Stimulated activated CD8-positive, alpha-beta memory T cell treated with anti-CD3 and anti-CD28 coated beads, Interleukin-7, amount 100 ng/mL, for 1 hour (primary cell): ENCODE results near the gene WNK2.

Source experiments
- DNase-seq, 2 donors: peaks; one replicate each; pipeline ENCODE4 v3.0.0-alpha.2; 2020; ENCODE audit warnings: low read depth in 2 of 2

Gene WNK2

GRCh38 chr9:93294011-93294410 lies 110.1 kb downstream of the WNK2 start:
- DNase-seq = no peak

GRCh38 chr9:93295031-93295430 lies 111.1 kb downstream of the WNK2 start:
- no peak for DNase-seq

GRCh38 chr9:93295456-93296076 lies 111.6 kb downstream of the WNK2 start:
- no peak for DNase-seq

GRCh38 chr9:93296889-93297480 lies 113.0 kb downstream of the WNK2 start:
- DNase-seq = no peak

- no peak for DNase-seq
Observed at GRCh38 chr9:93297659-93298497, 113.9 kb downstream of the WNK2 start.

- DNase-seq = no peak
Observed at GRCh38 chr9:93298498-93299417, 114.8 kb downstream of the WNK2 start.

GRCh38 chr9:93299418-93300174 lies 115.7 kb downstream of the WNK2 start:
- DNase-seq = no peak

GRCh38 chr9:93300175-93300572 lies 116.2 kb downstream of the WNK2 start:
- no peak for DNase-seq

GRCh38 chr9:93300585-93301081 lies 116.7 kb downstream of the WNK2 start:
- no peak for DNase-seq

GRCh38 chr9:93301291-93301811 lies 117.4 kb downstream of the WNK2 start:
- no peak for DNase-seq

GRCh38 chr9:93301911-93302541 lies 118.1 kb downstream of the WNK2 start:
- DNase-seq = no peak

GRCh38 chr9:93302586-93303257 lies 118.8 kb downstream of the WNK2 start:
- DNase-seq = peak in 1 of 2 donors; percentile 24

- no peak for DNase-seq
Observed at GRCh38 chr9:93303258-93303771, 119.4 kb downstream of the WNK2 start.

GRCh38 chr9:93303806-93304573 lies 120.1 kb downstream of the WNK2 start:
- DNase-seq = no peak

- DNase-seq = no peak
Observed at GRCh38 chr9:93304574-93305496, 120.9 kb downstream of the WNK2 start.

- no peak for DNase-seq
Observed at GRCh38 chr9:93305497-93306020, 121.6 kb downstream of the WNK2 start.

- DNase-seq = no peak
Observed at GRCh38 chr9:93306081-93306480, 122.1 kb downstream of the WNK2 start.
